Tibial artery (tissue), 4 donors: ENCODE results near the gene ATF3.

Experiments
- DNase-seq, 2 donors: peaks; one replicate each; pipeline ENCODE4 v3.0.0-alpha.2; 2019
- H3K27ac ChIP-seq, 2 donors: fragments of 200-600 bp; sonication (generic) in 1 of 2; 1 replicate in 1 of 2; 2 replicates in 1 of 2; pipeline ENCODE4 v1.5.1; 2018 to 2019; ENCODE audit warnings: mild to moderate bottlenecking in 1 of 2
- H3K27me3 ChIP-seq, 2 donors: fragments of 200-600 bp; sonication (generic) in 1 of 2; one replicate each; pipeline versions ENCODE4 v1.5.1 to v1.6.0; 2016 to 2019
- H3K36me3 ChIP-seq, 3 donors: fragments of 200-600 bp; sonication (generic) in 2 of 3; one replicate each; pipeline ENCODE4 v1.5.1; 2016 to 2019; ENCODE audit warnings: mild to moderate bottlenecking in 2 of 3
- H3K4me1 ChIP-seq, 4 donors: fragments of 200-600 bp; sonication (generic) in 2 of 4; 1 replicate in 3 of 4; 2 replicates in 1 of 4; pipeline ENCODE4 v1.5.1; 2016 to 2019
- H3K4me3 ChIP-seq, 2 donors: fragments of 200-600 bp; sonication (generic) in 1 of 2; 1 replicate in 1 of 2; 2 replicates in 1 of 2; pipeline ENCODE4 v1.5.1; 2018 to 2019; ENCODE audit warnings: mild to moderate bottlenecking in 2 of 2
- H3K9me3 ChIP-seq, 3 donors: fragments of 200-600 bp; sonication (generic) in 1 of 3; one replicate each; pipeline ENCODE4 v1.5.1; 2016 to 2019
- CTCF ChIP-seq, 2 experiments: fragments of 200-600 bp in 1 of 2; fragments of 450-650 bp in 1 of 2; IDR thresholded peaks; one replicate each; pipeline ENCODE4 v1.5.1; 2017 to 2019; ENCODE audit warnings: antibody characterized with exemption in 2 of 2, mild to moderate bottlenecking in 1 of 2, moderate library complexity in 1 of 2
- intact Hi-C: fragments of 100-400 bp; cut with DNase I; formaldehyde crosslinking; loops from one replicate; pipeline ENCODE4 v1.15.0; 2023; ENCODE audit warnings: low total_unique reads

Gene ATF3

GRCh38 chr1:212587016-212587887, 21.3 kb upstream of the ATF3 start:
- no peak for DNase-seq
- H3K27ac ChIP-seq: no peak overlapping the region
- H3K4me1 ChIP-seq: peaks cover 0 to 13% (median 0%) of the 10 kb centered on the region in 4 donors
- intact Hi-C loops: no loop called here
- peaks cover 0 to 23% of the 10 kb centered on the region in 2 donors for H3K27me3 ChIP-seq
- H3K36me3 ChIP-seq: no peaks in the 10 kb centered on the region
- no peak overlapping the region for H3K4me3 ChIP-seq
- no peak for TF ChIP-seq CTCF (IDR thresholded peaks at IDR 0.05)
- H3K9me3 ChIP-seq: no peaks in the 10 kb centered on the region

- Histone ChIP-seq H3K4me3 (no peak overlapping the region), H3K27me3 (peaks cover 0 to 23% of the 10 kb centered on the region in 2 donors), H3K9me3 (no peaks in the 10 kb centered on the region), H3K4me1 (peaks cover 0 to 5% (median 0%) of the 10 kb centered on the region in 4 donors), H3K27ac (no peak overlapping the region), H3K36me3 (no peaks in the 10 kb centered on the region)
- no peak for DNase-seq
- no peak for TF ChIP-seq CTCF (IDR thresholded peaks at IDR 0.05)
- intact Hi-C loops: no loop called here
These were observed 20.6 kb upstream of the ATF3 start for GRCh38 chr1:212587888-212588510.

- H3K9me3 ChIP-seq: no peaks in the 10 kb centered on the region
- no peaks in the 10 kb centered on the region for H3K36me3 ChIP-seq
- no peak for TF ChIP-seq CTCF (IDR thresholded peaks at IDR 0.05)
- H3K4me1 ChIP-seq: no peaks in the 10 kb centered on the region
- intact Hi-C loops: no loop called here
- no peak overlapping the region for H3K4me3 ChIP-seq
- DNase-seq: no peak
- H3K27ac ChIP-seq: no peak overlapping the region
- H3K27me3 ChIP-seq: peaks cover 0 to 23% of the 10 kb centered on the region in 2 donors
These were observed 19.1 kb upstream of the ATF3 start for GRCh38 chr1:212589446-212589845.

- Histone ChIP-seq H3K9me3 (no peaks in the 10 kb centered on the region), H3K27me3 (peaks cover 0 to 20% of the 10 kb centered on the region in 2 donors), H3K36me3 (no peaks in the 10 kb centered on the region), H3K4me3 (no peak overlapping the region), H3K27ac (no peak overlapping the region), H3K4me1 (peaks cover 0 to 11% (median 0%) of the 10 kb centered on the region in 4 donors)
- TF ChIP-seq CTCF (IDR thresholded peaks at IDR 0.05): no peak
- intact Hi-C loops: no loop called here
- DNase-seq: no peak
These were observed 16.6 kb upstream of the ATF3 start for GRCh38 chr1:212591922-212592321.

GRCh38 chr1:212593821-212594251, 14.7 kb upstream of the ATF3 start:
- no peak for DNase-seq
- intact Hi-C loops: no loop called here
- Histone ChIP-seq H3K9me3 (no peaks in the 10 kb centered on the region), H3K27ac (no peak overlapping the region), H3K36me3 (no peaks in the 10 kb centered on the region), H3K27me3 (peaks cover 0 to 10% of the 10 kb centered on the region in 2 donors), H3K4me1 (peaks cover 0 to 11% (median 0%) of the 10 kb centered on the region in 4 donors), H3K4me3 (no peak overlapping the region)
- no peak for TF ChIP-seq CTCF (IDR thresholded peaks at IDR 0.05)
